ENCODE data around the gene SND1.

Gene SND1

GRCh38 chr7:127789031-127789430 lies 137.0 kb downstream of the SND1 start:
- Histone ChIP-seq H3K36me3 (ENCODE audit: control insufficient read depth in 4 of 4, insufficient read depth in 4 of 4, low read length in 3 of 4) (peaks cover 0 to 7% (median 0%) of the 10 kb centered on the region in 4 experiments), H3K4me3 (ENCODE audit: control insufficient read depth in 1 of 7, extremely low read depth in 1 of 7, insufficient read depth in 4 of 7, low read depth in 2 of 7, low read length in 6 of 7) (no peak overlapping the region), H3K9me3 (ENCODE audit: control extremely low read depth in 1 of 5, control insufficient read depth in 4 of 5, insufficient read depth in 2 of 5, low read depth in 1 of 5, low read length in 4 of 5) (no peaks in the 10 kb centered on the region), H3K27ac (ENCODE audit: insufficient read depth in 1 of 2, low read depth in 1 of 2, low read length in 2 of 2, poor library complexity in 1 of 2, severe bottlenecking in 2 of 2) (no peak overlapping the region), H3K4me1 (ENCODE audit: control extremely low read depth in 1 of 4, control insufficient read depth in 4 of 4, insufficient read depth in 4 of 4, low read length in 3 of 4) (peaks cover 0 to 25% (median 6%) of the 10 kb centered on the region in 4 experiments), H3K27me3 (replicated peaks in 2 of 5; ENCODE audit: control insufficient read depth in 4 of 5, insufficient read depth in 5 of 5, low read length in 4 of 5) (no peaks in the 10 kb centered on the region)
- no CpG with 5 or more reads among the region's 3 CpGs for WGBS (ENCODE audit: insufficient coverage)
- ChIA-PET CTCF (interaction anchor here (0.6 to 0.7 kb wide), 2 partner anchors 80 to 1231 kb away, joined by 3 read pairs; no protein-coding TSS in a partner anchor), POLR2A (no interaction called here)
- DNase-seq = no peak

GRCh38 chr7:127791446-127792189 lies 139.6 kb downstream of the SND1 start:
- Histone ChIP-seq H3K27ac (ENCODE audit: insufficient read depth in 1 of 2, low read depth in 1 of 2, low read length in 2 of 2, poor library complexity in 1 of 2, severe bottlenecking in 2 of 2) (no peak overlapping the region), H3K9me3 (ENCODE audit: control extremely low read depth in 1 of 5, control insufficient read depth in 4 of 5, insufficient read depth in 2 of 5, low read depth in 1 of 5, low read length in 4 of 5) (no peaks in the 10 kb centered on the region), H3K36me3 (ENCODE audit: control insufficient read depth in 4 of 4, insufficient read depth in 4 of 4, low read length in 3 of 4) (no peaks in the 10 kb centered on the region), H3K4me3 (ENCODE audit: control insufficient read depth in 1 of 7, extremely low read depth in 1 of 7, insufficient read depth in 4 of 7, low read depth in 2 of 7, low read length in 6 of 7) (no peak overlapping the region), H3K4me1 (ENCODE audit: control extremely low read depth in 1 of 4, control insufficient read depth in 4 of 4, insufficient read depth in 4 of 4, low read length in 3 of 4) (peaks cover 0 to 25% (median 6%) of the 10 kb centered on the region in 4 experiments), H3K27me3 (replicated peaks in 2 of 5; ENCODE audit: control insufficient read depth in 4 of 5, insufficient read depth in 5 of 5, low read length in 4 of 5) (no peaks in the 10 kb centered on the region)
- POLR2A ChIA-PET = interaction anchor here (0.6 kb wide), 1 partner anchor 72 kb away, joined by 3 read pairs; no protein-coding TSS in a partner anchor
- 71% methylated on average over 3 of the region's 6 CpGs for WGBS (ENCODE audit: insufficient coverage)
- DNase-seq = peak in 2 of 3 donors; percentile 27 to 38
- CTCF ChIA-PET = interaction anchor here (0.7 to 1.5 kb wide), 10 partner anchors 9 to 418 kb away, joined by 3 to 6 read pairs (median 4); no protein-coding TSS in a partner anchor

GRCh38 chr7:127792528-127793342 lies 140.7 kb downstream of the SND1 start:
- DNase-seq = peak; percentile 10 to 34 (median 31)
- H3K27ac ChIP-seq (ENCODE audit: insufficient read depth in 1 of 2, low read depth in 1 of 2, low read length in 2 of 2, poor library complexity in 1 of 2, severe bottlenecking in 2 of 2) = no peak overlapping the region
- no peaks in the 10 kb centered on the region for H3K9me3 ChIP-seq (ENCODE audit: control extremely low read depth in 1 of 5, control insufficient read depth in 4 of 5, insufficient read depth in 2 of 5, low read depth in 1 of 5, low read length in 4 of 5)
- ChIA-PET POLR2A (no interaction called here), CTCF (interaction anchor here (0.6 to 1.5 kb wide), 12 partner anchors 9 to 417 kb away, joined by 3 to 6 read pairs (median 4); no protein-coding TSS in a partner anchor)
- 100% methylated on average over 5 of the region's 5 CpGs for WGBS (ENCODE audit: insufficient coverage)
- H3K4me3 ChIP-seq (ENCODE audit: control insufficient read depth in 1 of 7, extremely low read depth in 1 of 7, insufficient read depth in 4 of 7, low read depth in 2 of 7, low read length in 6 of 7) = no peak overlapping the region
- H3K4me1 ChIP-seq (ENCODE audit: control extremely low read depth in 1 of 4, control insufficient read depth in 4 of 4, insufficient read depth in 4 of 4, low read length in 3 of 4) = peaks cover 0 to 24% (median 6%) of the 10 kb centered on the region in 4 experiments
- H3K27me3 ChIP-seq (replicated peaks in 2 of 5; ENCODE audit: control insufficient read depth in 4 of 5, insufficient read depth in 5 of 5, low read length in 4 of 5) = no peaks in the 10 kb centered on the region
- no peaks in the 10 kb centered on the region for H3K36me3 ChIP-seq (ENCODE audit: control insufficient read depth in 4 of 4, insufficient read depth in 4 of 4, low read length in 3 of 4)

- Histone ChIP-seq H3K27ac (ENCODE audit: insufficient read depth in 1 of 2, low read depth in 1 of 2, low read length in 2 of 2, poor library complexity in 1 of 2, severe bottlenecking in 2 of 2) (no peak overlapping the region), H3K36me3 (ENCODE audit: control insufficient read depth in 4 of 4, insufficient read depth in 4 of 4, low read length in 3 of 4) (no peaks in the 10 kb centered on the region), H3K27me3 (replicated peaks in 2 of 5; ENCODE audit: control insufficient read depth in 4 of 5, insufficient read depth in 5 of 5, low read length in 4 of 5) (no peaks in the 10 kb centered on the region), H3K4me3 (ENCODE audit: control insufficient read depth in 1 of 7, extremely low read depth in 1 of 7, insufficient read depth in 4 of 7, low read depth in 2 of 7, low read length in 6 of 7) (no peak overlapping the region), H3K4me1 (ENCODE audit: control extremely low read depth in 1 of 4, control insufficient read depth in 4 of 4, insufficient read depth in 4 of 4, low read length in 3 of 4) (peaks cover 0 to 27% (median 6%) of the 10 kb centered on the region in 4 experiments), H3K9me3 (ENCODE audit: control extremely low read depth in 1 of 5, control insufficient read depth in 4 of 5, insufficient read depth in 2 of 5, low read depth in 1 of 5, low read length in 4 of 5) (no peaks in the 10 kb centered on the region)
- CTCF ChIA-PET = interaction anchor here (1.0 kb wide), 1 partner anchor 10 kb away, joined by 3 read pairs; no protein-coding TSS in a partner anchor
- 77% methylated on average over 3 of the region's 4 CpGs for WGBS (ENCODE audit: insufficient coverage)
- peak in 2 of 3 donors; percentile 43 to 56 for DNase-seq
- POLR2A ChIA-PET = no interaction called here
These were observed 141.6 kb downstream of the SND1 start for GRCh38 chr7:127793582-127793981.

DNA sequence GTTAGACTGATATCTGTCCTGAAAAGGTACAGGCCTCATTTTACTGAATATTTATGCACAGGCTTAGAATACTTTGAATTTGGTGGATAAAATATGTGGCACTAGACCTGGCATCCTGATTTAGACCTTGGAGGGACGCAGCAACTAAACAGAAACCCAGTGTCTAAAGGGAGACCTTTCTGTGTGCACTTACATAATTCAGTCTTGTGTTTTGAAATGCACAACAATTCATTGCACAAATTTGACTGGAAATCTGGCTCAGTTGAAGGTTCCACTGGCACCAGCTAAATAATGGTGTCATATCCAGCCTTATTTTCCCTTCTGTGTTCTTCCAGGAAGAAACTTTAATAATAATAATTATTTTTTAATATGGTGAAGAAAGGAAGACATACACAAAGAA lies 142.1 kb downstream of the SND1 start:
- WGBS (ENCODE audit: insufficient coverage) = 100% methylated on average over 1 of the region's 1 CpG
- H3K9me3 ChIP-seq (ENCODE audit: control extremely low read depth in 1 of 5, control insufficient read depth in 4 of 5, insufficient read depth in 2 of 5, low read depth in 1 of 5, low read length in 4 of 5) = no peaks in the 10 kb centered on the region
- H3K27me3 ChIP-seq (replicated peaks in 2 of 5; ENCODE audit: control insufficient read depth in 4 of 5, insufficient read depth in 5 of 5, low read length in 4 of 5) = no peaks in the 10 kb centered on the region
- DNase-seq = no peak
- no peak overlapping the region for H3K27ac ChIP-seq (ENCODE audit: insufficient read depth in 1 of 2, low read depth in 1 of 2, low read length in 2 of 2, poor library complexity in 1 of 2, severe bottlenecking in 2 of 2)
- H3K4me1 ChIP-seq (ENCODE audit: control extremely low read depth in 1 of 4, control insufficient read depth in 4 of 4, insufficient read depth in 4 of 4, low read length in 3 of 4) = peaks cover 0 to 27% (median 6%) of the 10 kb centered on the region in 4 experiments
- H3K36me3 ChIP-seq (ENCODE audit: control insufficient read depth in 4 of 4, insufficient read depth in 4 of 4, low read length in 3 of 4) = no peaks in the 10 kb centered on the region
- ChIA-PET CTCF (interaction anchor here (1.0 kb wide), 1 partner anchor 10 kb away, joined by 3 read pairs; no protein-coding TSS in a partner anchor), POLR2A (no interaction called here)
- no peak overlapping the region for H3K4me3 ChIP-seq (ENCODE audit: control insufficient read depth in 1 of 7, extremely low read depth in 1 of 7, insufficient read depth in 4 of 7, low read depth in 2 of 7, low read length in 6 of 7)

DNA sequence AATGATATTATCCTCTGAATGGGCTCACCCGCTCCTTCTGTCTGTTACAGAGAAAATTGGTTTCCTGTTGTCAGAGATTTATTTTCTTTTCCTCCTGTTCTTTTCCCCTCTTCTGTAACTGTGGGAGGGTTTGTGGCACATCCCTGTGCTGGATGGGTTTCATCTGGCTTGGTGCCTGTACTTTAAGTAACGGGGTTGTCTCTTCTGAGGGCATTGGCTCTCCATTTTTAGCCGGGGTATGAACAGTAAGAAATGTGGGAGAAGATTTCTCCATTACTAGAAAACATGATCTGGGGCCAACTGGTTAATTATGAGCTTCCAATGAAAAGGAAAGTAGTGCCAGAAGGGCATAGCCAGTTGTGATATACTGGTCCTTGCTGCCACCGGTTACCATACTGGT lies 142.6 kb downstream of the SND1 start:
- no peak overlapping the region for H3K27ac ChIP-seq (ENCODE audit: insufficient read depth in 1 of 2, low read depth in 1 of 2, low read length in 2 of 2, poor library complexity in 1 of 2, severe bottlenecking in 2 of 2)
- ChIA-PET CTCF (interaction anchor here (1.3 to 1.6 kb wide), 2 partner anchors 9 to 15 kb away, joined by 3 to 4 read pairs; no protein-coding TSS in a partner anchor), POLR2A (no interaction called here)
- H3K4me1 ChIP-seq (ENCODE audit: control extremely low read depth in 1 of 4, control insufficient read depth in 4 of 4, insufficient read depth in 4 of 4, low read length in 3 of 4) = peaks cover 0 to 27% (median 6%) of the 10 kb centered on the region in 4 experiments
- H3K9me3 ChIP-seq (ENCODE audit: control extremely low read depth in 1 of 5, control insufficient read depth in 4 of 5, insufficient read depth in 2 of 5, low read depth in 1 of 5, low read length in 4 of 5) = no peaks in the 10 kb centered on the region
- WGBS (ENCODE audit: insufficient coverage) = 100% methylated on average over 1 of the region's 4 CpGs
- H3K4me3 ChIP-seq (ENCODE audit: control insufficient read depth in 1 of 7, extremely low read depth in 1 of 7, insufficient read depth in 4 of 7, low read depth in 2 of 7, low read length in 6 of 7) = no peak overlapping the region
- H3K36me3 ChIP-seq (ENCODE audit: control insufficient read depth in 4 of 4, insufficient read depth in 4 of 4, low read length in 3 of 4) = no peaks in the 10 kb centered on the region
- no peak for DNase-seq
- no peaks in the 10 kb centered on the region for H3K27me3 ChIP-seq (replicated peaks in 2 of 5; ENCODE audit: control insufficient read depth in 4 of 5, insufficient read depth in 5 of 5, low read length in 4 of 5)

Data from common myeloid progenitor, CD34-positive (primary cell).